Right cardiac atrium (tissue), 5 donors: ENCODE results near the gene PRKCE. TPM values are rescaled to one million over a fixed set of nuclear protein-coding genes. Genes with fewer than 3 reads are reported as not detected.

Source experiments
- ATAC-seq, 2 donors: fragments of 200-7000 bp; cut with Tn5 transposase; one replicate each; pipeline versions ENCODE4 v1.8.0 to v1.9.1; 2020; ENCODE audit warnings: moderate library complexity in 2 of 2, mild to moderate bottlenecking in 1 of 2
- DNase-seq, 3 donors: peaks; one replicate each; pipeline ENCODE4 v3.0.0-alpha.2; 2020
- H3K27ac ChIP-seq: one replicate; pipeline ENCODE4 v1.5.1; 2013; ENCODE audit warnings: mild to moderate bottlenecking, low read length, control low read depth, moderate library complexity
- H3K27me3 ChIP-seq: one replicate; pipeline ENCODE4 v1.6.1; 2013; ENCODE audit not compliant: control insufficient read depth, insufficient read depth
- H3K4me1 ChIP-seq: one replicate; pipeline ENCODE4 v1.6.1; 2013; ENCODE audit warnings: low read length; ENCODE audit not compliant: control insufficient read depth, insufficient read depth
- H3K4me3 ChIP-seq: one replicate; pipeline ENCODE4 v1.5.1; 2013; ENCODE audit warnings: low read length, control low read depth
- H3K9me3 ChIP-seq: one replicate; pipeline ENCODE4 v1.6.1; 2013; ENCODE audit warnings: low read length; ENCODE audit not compliant: control insufficient read depth
- WGBS: extraction: QIAGEN DNeasy Blood & Tissue Kit; methylation state at CpG from one replicate; pipeline ENCODE4 v1.1.7; 2013; 5-methylcytosine and 5-hydroxymethylcytosine counted together
- intact Hi-C, 4 donors: fragments of 100-400 bp; cut with DNase I; formaldehyde crosslinking; loops; one replicate each; pipeline versions ENCODE4 v1.11.0 to v1.14.0; 2022 to 2023
- polyA plus RNA-seq: library from polyadenylated mRNA; stranded (reverse); fragments of 200-250 nt; gene quantifications from one replicate; pipeline ENCODE4 v1.2.3, GENCODE V29; 2013
- total RNA-seq, 4 donors: library from RNA; stranded (reverse); fragmentation: NEBNext Ultra II Directional; extraction: Animal tissue kit (Norgen Biotek cat#: 25700); gene quantifications; one replicate each; pipeline ENCODE4 v1.2.1, GENCODE V29; 2021
- donor health status: healthy with polysubstance abuse.
- donor health status: DM: no; HTN: yes; CAD: no.
- donor health status: DM: no; HTN: no; CAD: no.
- donor health status: DM: no; HTN: yes; CAD: no; lungs with severe emphysema.
- donor health status: DM: yes; HTN: yes; CAD: no.

The PRKCE gene
- total and polyA plus RNA-seq, 5 donors, result 5.5 to 19.7 (median 18.7) TPM

- no peak for ATAC-seq
- peaks cover 7% of the 10 kb centered on the region for H3K4me1 ChIP-seq
- intact Hi-C loops, result loop anchor here in 2 of 4 donors (5.0 to 10.0 kb wide), 4 partner anchors 48 to 158 kb away; no protein-coding TSS in a partner anchor
- H3K9me3 ChIP-seq, result no peaks in the 10 kb centered on the region
- DNase-seq, result no peak
- no peak overlapping the region for H3K27ac ChIP-seq
- no peaks in the 10 kb centered on the region for H3K27me3 ChIP-seq
- no peak overlapping the region for H3K4me3 ChIP-seq
- 94% methylated on average over 8 of the region's 8 CpGs for WGBS
These were observed 281.0 kb downstream of the PRKCE start for GRCh38 chr2:45932278-45932975.

DNA sequence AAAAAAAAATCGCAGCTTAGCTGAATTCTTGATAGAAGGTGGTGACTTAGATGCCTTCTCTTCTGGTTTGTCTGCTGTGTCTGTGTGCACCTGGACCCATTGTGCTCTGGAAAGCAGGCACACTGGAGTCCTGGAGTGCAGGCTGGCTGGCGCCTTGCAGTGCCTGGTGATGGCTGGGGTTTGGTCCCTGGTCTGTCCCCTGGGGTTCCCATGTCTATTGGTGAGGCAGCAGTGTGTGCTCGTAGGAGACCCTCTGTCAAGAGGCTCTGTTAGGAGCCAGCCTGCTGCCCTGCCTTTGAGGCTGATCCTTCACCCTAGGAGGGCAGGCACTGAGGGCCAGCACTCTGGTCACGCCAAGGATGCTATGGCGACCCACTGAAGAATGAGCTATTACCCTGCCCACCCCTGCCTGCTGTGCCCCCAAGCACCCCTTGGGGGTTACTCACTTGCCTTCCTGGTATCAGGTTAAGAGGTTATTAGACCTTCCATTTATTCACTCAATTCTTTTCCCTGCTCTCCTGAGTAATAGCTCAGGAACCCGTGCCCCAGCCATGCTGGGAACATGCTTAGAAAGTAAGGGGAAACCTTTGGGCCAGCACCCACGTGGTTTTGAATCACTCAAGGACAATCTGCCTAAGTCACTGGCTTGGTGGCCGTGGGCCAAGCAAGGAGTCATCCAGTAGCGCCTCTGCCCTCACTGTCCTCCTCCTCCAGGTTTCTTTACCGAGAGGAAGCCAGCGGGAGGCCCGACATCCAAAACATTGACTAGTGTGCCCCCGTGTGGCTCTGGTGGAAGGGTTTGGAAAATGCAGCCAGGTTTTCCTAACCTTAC is 284.5 kb downstream of the PRKCE start:
- H3K27me3 ChIP-seq, result no peaks in the 10 kb centered on the region
- peak overlapping the region; percentile 40 for H3K27ac ChIP-seq
- no peaks in the 10 kb centered on the region for H3K9me3 ChIP-seq
- ATAC-seq (peak; percentile 91 to 96), DNase-seq (peak; percentile 95 to 97 (median 95))
- H3K4me1 ChIP-seq, result peaks cover 5% of the 10 kb centered on the region
- H3K4me3 ChIP-seq, result no peak overlapping the region
- WGBS, result 36% methylated on average over 13 of the region's 13 CpGs
- intact Hi-C loops, result loop anchor here (2.0 to 10.0 kb wide), 8 partner anchors 51 to 294 kb away; no protein-coding TSS in a partner anchor

DNA sequence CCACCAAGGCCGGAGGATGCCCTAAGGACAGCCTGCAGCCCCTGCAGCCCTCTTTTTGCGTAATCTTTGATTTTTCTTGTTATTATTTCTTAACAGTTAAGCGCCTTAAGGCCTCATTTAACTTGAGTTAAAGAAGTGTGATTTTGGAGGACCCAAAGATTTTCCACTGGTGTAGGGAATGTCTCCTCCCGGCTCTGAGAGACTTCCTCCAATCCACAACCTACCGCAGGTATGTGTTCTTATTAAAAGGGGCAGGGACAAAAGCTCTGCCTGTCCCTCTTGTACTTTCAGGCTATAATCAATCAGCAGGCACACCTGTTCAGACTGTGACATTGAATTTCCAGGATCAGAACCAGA is 285.1 kb downstream of the PRKCE start:
- no peak for DNase-seq
- H3K4me1 ChIP-seq, result peaks cover 5% of the 10 kb centered on the region
- H3K27ac ChIP-seq, result no peak overlapping the region
- H3K4me3 ChIP-seq, result no peak overlapping the region
- H3K9me3 ChIP-seq, result no peaks in the 10 kb centered on the region
- no peak for ATAC-seq
- 50% methylated on average over 5 of the region's 5 CpGs for WGBS
- intact Hi-C loops, result loop anchor here (2.0 to 10.0 kb wide), 8 partner anchors 52 to 294 kb away; no protein-coding TSS in a partner anchor
- H3K27me3 ChIP-seq, result no peaks in the 10 kb centered on the region

DNA sequence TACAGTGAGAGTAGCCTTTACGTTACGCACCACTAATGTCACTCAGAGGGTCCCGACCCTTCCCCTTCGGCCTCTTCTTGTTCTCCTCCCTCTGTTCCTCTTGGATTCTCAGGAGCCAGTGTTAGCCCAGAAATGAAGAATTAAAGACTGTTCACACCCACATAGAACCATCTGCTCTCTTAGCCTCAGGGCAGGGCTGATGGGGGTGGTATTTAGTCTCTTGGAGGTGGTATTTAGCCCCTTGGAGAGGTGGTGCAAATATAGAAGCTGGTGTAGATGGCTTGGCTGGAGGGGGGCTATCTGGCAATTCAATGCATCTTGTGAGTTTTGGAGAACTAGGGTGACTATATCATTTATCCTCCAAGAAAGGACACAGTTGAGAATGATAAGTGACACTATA is 286.5 kb downstream of the PRKCE start:
- no peak for DNase-seq
- H3K9me3 ChIP-seq, result no peaks in the 10 kb centered on the region
- WGBS, result 94% methylated on average over 4 of the region's 4 CpGs
- no peak overlapping the region for H3K4me3 ChIP-seq
- ATAC-seq, result no peak
- H3K27me3 ChIP-seq, result no peaks in the 10 kb centered on the region
- H3K4me1 ChIP-seq, result peaks cover 5% of the 10 kb centered on the region
- intact Hi-C loops, result loop anchor here (2.0 to 10.0 kb wide), 8 partner anchors 53 to 296 kb away; no protein-coding TSS in a partner anchor
- no peak overlapping the region for H3K27ac ChIP-seq

GRCh38 chr2:45938649-45939511 is 287.4 kb downstream of the PRKCE start:
- intact Hi-C loops, result loop anchor here (5.0 to 10.0 kb wide), 6 partner anchors 54 to 297 kb away; no protein-coding TSS in a partner anchor

GRCh38 chr2:45941531-45942236 is 290.2 kb downstream of the PRKCE start:
- intact Hi-C loops, result no loop called here
- ATAC-seq, result no peak

More at GRCh38 chr2:45938649-45939511, 287.4 kb downstream of the PRKCE start:
- no peaks in the 10 kb centered on the region for H3K27me3 ChIP-seq
- peaks cover 5% of the 10 kb centered on the region for H3K4me1 ChIP-seq
- WGBS, result 50% methylated on average over 13 of the region's 13 CpGs
- no peak overlapping the region for H3K27ac ChIP-seq
- no peak overlapping the region for H3K4me3 ChIP-seq
- no peaks in the 10 kb centered on the region for H3K9me3 ChIP-seq
- ATAC-seq, result peak; percentile 76 to 89
- DNase-seq, result peak; percentile 74 to 89 (median 81)

DNA sequence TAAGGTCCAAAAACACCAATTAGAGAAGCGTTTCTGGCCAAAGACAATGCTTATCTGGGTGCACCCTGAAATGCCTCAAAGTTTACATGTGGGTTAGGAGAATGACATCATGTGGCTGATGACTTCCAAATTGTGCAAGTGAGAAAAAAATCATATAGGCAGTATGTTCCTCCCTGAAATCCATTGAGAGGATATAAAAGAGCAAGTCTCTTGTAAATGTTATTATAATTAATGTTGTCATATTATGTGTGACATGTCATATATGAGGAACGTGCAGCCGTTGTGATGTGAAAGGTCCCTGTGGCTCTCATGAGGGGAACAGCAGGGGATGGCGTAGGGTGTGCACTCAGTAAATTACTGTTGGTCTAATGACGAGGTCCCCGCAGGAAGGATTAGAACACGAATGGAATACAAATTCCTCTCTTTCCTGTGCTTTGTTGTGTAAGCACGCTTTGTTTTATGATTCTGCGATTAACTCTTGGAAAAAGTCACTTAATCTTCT is 290.8 kb downstream of the PRKCE start:
- Histone ChIP-seq H3K4me1 (no peaks in the 10 kb centered on the region), H3K4me3 (no peak overlapping the region), H3K27ac (no peak overlapping the region), H3K27me3 (no peaks in the 10 kb centered on the region), H3K9me3 (no peaks in the 10 kb centered on the region)
- DNase-seq, result no peak
- WGBS, result 64% methylated on average over 9 of the region's 9 CpGs
- no peak for ATAC-seq
- intact Hi-C loops, result no loop called here

More at GRCh38 chr2:45941531-45942236, 290.2 kb downstream of the PRKCE start:
- Histone ChIP-seq H3K4me1 (no peaks in the 10 kb centered on the region), H3K27ac (no peak overlapping the region), H3K27me3 (no peaks in the 10 kb centered on the region), H3K4me3 (no peak overlapping the region), H3K9me3 (no peaks in the 10 kb centered on the region)
- 84% methylated on average over 6 of the region's 6 CpGs for WGBS
- DNase-seq, result no peak

DNA sequence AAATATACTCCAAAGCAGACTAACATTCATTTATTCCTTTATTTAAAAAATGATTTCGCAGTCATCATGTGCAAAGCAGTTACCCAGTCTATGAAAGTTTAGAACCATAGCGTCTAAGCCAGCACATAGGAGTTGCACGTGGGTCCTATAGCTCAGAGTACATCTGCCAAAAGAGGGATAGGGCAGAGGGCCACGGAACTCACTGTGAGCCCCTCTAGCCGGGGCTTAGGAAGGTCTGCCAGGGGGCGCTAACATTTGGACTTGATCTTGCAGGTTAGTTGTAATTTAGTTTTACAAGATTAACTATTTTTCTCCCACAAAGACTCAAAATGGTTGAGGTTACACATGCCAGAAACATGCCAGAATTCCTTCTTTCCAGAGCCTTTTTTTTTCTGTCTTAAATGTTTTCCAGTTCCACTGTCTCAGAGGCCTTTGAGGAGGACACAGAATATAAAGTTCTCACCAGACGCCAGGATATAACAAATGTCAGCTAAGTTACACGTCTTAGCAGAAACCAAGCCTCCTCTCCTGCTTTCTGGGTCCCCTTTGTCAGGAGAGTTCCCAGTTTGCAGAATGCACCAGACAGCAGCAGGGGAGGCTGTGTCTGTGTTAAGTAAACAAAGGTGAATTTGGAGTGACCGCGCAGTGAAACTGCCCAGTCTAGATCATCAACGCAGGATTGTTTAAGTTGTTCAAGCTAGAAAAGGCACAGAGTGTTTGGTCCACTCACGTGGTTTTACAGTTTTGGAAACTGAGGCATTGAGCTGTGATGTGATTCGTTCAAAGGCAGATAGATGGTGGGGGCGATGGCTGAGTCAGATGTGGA is 292.0 kb downstream of the PRKCE start:
- no peak for ATAC-seq
- H3K27me3 ChIP-seq, result no peaks in the 10 kb centered on the region
- intact Hi-C loops, result no loop called here
- no peaks in the 10 kb centered on the region for H3K9me3 ChIP-seq
- no peak overlapping the region for H3K4me3 ChIP-seq
- WGBS, result 82% methylated on average over 14 of the region's 14 CpGs
- no peak overlapping the region for H3K27ac ChIP-seq
- no peak for DNase-seq
- no peaks in the 10 kb centered on the region for H3K4me1 ChIP-seq

- intact Hi-C loops, result no loop called here
- WGBS, result 65% methylated on average over 6 of the region's 6 CpGs
- ATAC-seq (no peak), DNase-seq (no peak)
- H3K27ac ChIP-seq, result no peak overlapping the region
- no peaks in the 10 kb centered on the region for H3K4me1 ChIP-seq
- H3K4me3 ChIP-seq, result no peak overlapping the region
- H3K27me3 ChIP-seq, result no peaks in the 10 kb centered on the region
- no peaks in the 10 kb centered on the region for H3K9me3 ChIP-seq
These were observed 292.6 kb downstream of the PRKCE start for GRCh38 chr2:45944074-45944473.
